SK-N-SH (cell line): ENCODE data around the gene KAT2A. TPM values are rescaled to one million over a fixed set of nuclear protein-coding genes. Genes with fewer than 3 reads are reported as not detected.

Source experiments
- CTCF ChIA-PET: fragments of 300-600, 350-600 bp; formaldehyde crosslinking; extraction: SDS; loops from one replicate; lab custom pipeline; 2021; lab: Yijun Ruan, JAX
- POLR2A ChIA-PET: fragments of 350-600 bp; sonication (Branson Sonifier 250); formaldehyde crosslinking; extraction: SDS; loops from one replicate; lab custom pipeline; 2020; ENCODE audit warnings: antibody characterized with exemption, inconsistent platforms; lab: Yijun Ruan, JAX
- DNase-seq: peaks from one replicate; pipeline ENCODE4 v3.0.0; 2012
- H2AFZ ChIP-seq: fragments of 200-600 bp; sonication (generic); 2 replicates; pipeline ENCODE4 v1.8.1; 2016; ENCODE audit warnings: antibody characterized with exemption, mild to moderate bottlenecking, low read depth
- H3F3A ChIP-seq: fragments of 200-600 bp; sonication (generic); replicated peaks from 2 replicates; pipeline ENCODE3; 2016; ENCODE audit warnings: antibody characterized with exemption, mild to moderate bottlenecking; ENCODE audit not compliant: insufficient read depth
- H3K27ac ChIP-seq, 2 experiments: fragments of 200-500 bp in 1 of 2; fragments of 200-600 bp in 1 of 2; sonication (Bioruptor generic) in 1 of 2; sonication (generic), shearing (Covaris generic) in 1 of 2; 2 replicates each; pipeline versions ENCODE4 v1.5.1 to v1.6.1; 2014 to 2016; ENCODE audit warnings: low read depth in 2 of 2, inconsistent platforms in 1 of 2, low read length in 1 of 2, mild to moderate bottlenecking in 1 of 2, mixed read lengths in 1 of 2
- H3K27me3 ChIP-seq: fragments of 200-600 bp; sonication (generic), shearing (Covaris generic); 2 replicates; pipeline ENCODE4 v1.6.1; 2016; ENCODE audit warnings: mixed run types; ENCODE audit not compliant: insufficient read depth
- H3K36me3 ChIP-seq, 2 experiments: fragments of 200-500 bp in 1 of 2; fragments of 200-600 bp in 1 of 2; sonication (Bioruptor generic) in 1 of 2; sonication (generic) in 1 of 2; replicated peaks in 1 of 2; 2 replicates each; pipeline versions ENCODE3 to v1.5.1; 2014 to 2016; ENCODE audit warnings: low read length in 1 of 2, mild to moderate bottlenecking in 1 of 2; ENCODE audit not compliant: insufficient read depth in 2 of 2, control insufficient read depth in 1 of 2
- H3K4me1 ChIP-seq, 2 experiments: fragments of 200-500 bp in 1 of 2; fragments of 200-600 bp in 1 of 2; sonication (Bioruptor generic) in 1 of 2; sonication (generic), shearing (Covaris generic) in 1 of 2; 2 replicates each; pipeline versions ENCODE4 v1.5.1 to v1.6.1; 2014 to 2016; ENCODE audit warnings: low read depth in 1 of 2, low read length in 1 of 2, mixed run types in 1 of 2; ENCODE audit not compliant: insufficient read depth in 2 of 2, control insufficient read depth in 1 of 2
- H3K4me2 ChIP-seq: fragments of 200-600 bp; sonication (generic), shearing (Covaris generic); 2 replicates; pipeline ENCODE4 v1.6.1; 2017; ENCODE audit warnings: mixed run types
- H3K4me3 ChIP-seq, 2 experiments: fragments of 200-500 bp in 1 of 2; fragments of 200-600 bp in 1 of 2; sonication (Bioruptor generic) in 1 of 2; sonication (generic), shearing (Covaris generic) in 1 of 2; 2 replicates each; pipeline versions ENCODE4 v1.5.1 to v1.8.1; 2014 to 2016; ENCODE audit warnings: low read depth in 2 of 2, inconsistent platforms in 1 of 2, low read length in 1 of 2, mild to moderate bottlenecking in 1 of 2, mixed read lengths in 1 of 2, moderate library complexity in 1 of 2
- H3K79me2 ChIP-seq: fragments of 200-600 bp; sonication (generic); 2 replicates; pipeline ENCODE4 v1.8.1; 2017; ENCODE audit warnings: mild to moderate bottlenecking; ENCODE audit not compliant: insufficient read depth
- H3K9ac ChIP-seq: fragments of 200-600 bp; sonication (generic); 2 replicates; pipeline ENCODE4 v1.6.1; 2017; ENCODE audit warnings: mixed run types
- H3K9me2 ChIP-seq: fragments of 200-600 bp; sonication (generic); 2 replicates; pipeline ENCODE4 v1.6.1; 2017; ENCODE audit warnings: mixed run types
- H3K9me3 ChIP-seq: fragments of 200-600 bp; sonication (generic); 2 replicates; pipeline ENCODE4 v1.6.1; 2017; ENCODE audit warnings: mixed run types, mild to moderate bottlenecking, moderate library complexity
- H4K20me1 ChIP-seq: fragments of 200-600 bp; sonication (generic); 2 replicates; pipeline ENCODE4 v1.6.1; 2017; ENCODE audit warnings: mild to moderate bottlenecking, mixed run types; ENCODE audit not compliant: insufficient read depth
- CHD2 ChIP-seq: fragments of 150-350 bp; IDR thresholded peaks from 2 replicates; pipeline ENCODE4 v1.6.1; 2018; ENCODE audit warnings: low read length; ENCODE audit not compliant: partially characterized antibody
- CTCF ChIP-seq: fragments of 200-600 bp; sonication (generic); IDR thresholded peaks from 2 replicates; pipeline ENCODE4 v1.6.1; 2017; ENCODE audit warnings: antibody characterized with exemption, mild to moderate bottlenecking, moderate library complexity
- ELF1 ChIP-seq: IDR thresholded peaks from 2 replicates; pipeline ENCODE4 v1.4.0; 2012
- EZH2phosphoT487 ChIP-seq: fragments of 200-600 bp; sonication (generic); IDR thresholded peaks from 2 replicates; pipeline ENCODE4 v1.6.1; 2017; ENCODE audit warnings: low read depth, mixed run types, mild to moderate bottlenecking, antibody characterized with exemption, moderate library complexity, borderline replicate concordance
- FOSL2 ChIP-seq: IDR thresholded peaks from 2 replicates; pipeline ENCODE4 v1.4.0; 2012; ENCODE audit warnings: low read depth, mild to moderate bottlenecking, moderate library complexity, borderline replicate concordance
- FOXJ3 ChIP-seq: sonication (generic); formaldehyde crosslinking; IDR thresholded peaks from 2 replicates; pipeline ENCODE4 v1.5.1; 2020; ENCODE audit warnings: mild to moderate bottlenecking, missing genetic modification reagents
- GATA2 ChIP-seq: sonication (generic); formaldehyde crosslinking; IDR thresholded peaks from 2 replicates; pipeline ENCODE4 v1.5.0; 2020; ENCODE audit warnings: mild to moderate bottlenecking, missing genetic modification reagents
- MXI1 ChIP-seq: IDR thresholded peaks from 2 replicates; pipeline ENCODE4 v1.6.1; 2012; ENCODE audit warnings: mild to moderate bottlenecking, low read depth, low read length, improper control_type of control experiment
- NFIC ChIP-seq: IDR thresholded peaks from 2 replicates; pipeline ENCODE4 v1.4.0; 2012; ENCODE audit warnings: borderline replicate concordance
- NRF1 ChIP-seq: IDR thresholded peaks from 2 replicates; pipeline ENCODE4 v1.6.1; 2012; ENCODE audit warnings: low read depth, mild to moderate bottlenecking, low read length
- POLR2AphosphoS5 ChIP-seq: IDR thresholded peaks from 2 replicates; pipeline ENCODE4 v1.6.1; 2012; ENCODE audit warnings: low read depth, low read length
- RAD21 ChIP-seq: IDR thresholded peaks from 2 replicates; pipeline ENCODE4 v1.6.1; 2012; ENCODE audit warnings: mild to moderate bottlenecking, low read length
- RFX5 ChIP-seq: IDR thresholded peaks from 2 replicates; pipeline ENCODE4 v1.6.1; 2012; ENCODE audit warnings: mild to moderate bottlenecking, improper control_type of control experiment, low read length
- SMC3 ChIP-seq: IDR thresholded peaks from 2 replicates; pipeline ENCODE4 v1.6.1; 2012; ENCODE audit warnings: low read depth, low read length, improper control_type of control experiment
- TAF1 ChIP-seq: IDR thresholded peaks from 2 replicates; pipeline ENCODE4 v1.6.1; 2012; ENCODE audit warnings: low read depth, mild to moderate bottlenecking, low read length, moderate library complexity, borderline replicate concordance
- TCF12 ChIP-seq: IDR thresholded peaks from 2 replicates; pipeline ENCODE4 v1.4.0; 2012
- TEAD4 ChIP-seq: IDR thresholded peaks from 2 replicates; pipeline ENCODE4 v1.4.0; 2012; ENCODE audit warnings: mild to moderate bottlenecking, borderline replicate concordance; ENCODE audit not compliant: insufficient read depth
- YY1 ChIP-seq: IDR thresholded peaks from 2 replicates; pipeline ENCODE4 v1.4.0; 2012; ENCODE audit warnings: low read depth, mild to moderate bottlenecking
- ZBTB33 ChIP-seq: IDR thresholded peaks from 2 replicates; pipeline ENCODE4 v1.4.0; 2012; ENCODE audit warnings: low read depth, borderline replicate concordance
- WGBS: methylation state at CpG from one replicate; pipeline ENCODE4 v1.1.6; 2017; ENCODE audit warnings: low lambda C conversion rate; 5-methylcytosine and 5-hydroxymethylcytosine counted together
- polyA plus RNA-seq, 3 experiments: library from polyadenylated mRNA; depleted of rRNA; stranded (reverse); fragments of >200 nt; gene quantifications; 2 replicates each; pipeline ENCODE4 v1.2.3, GENCODE V29; 2012
- TF ChIP-seq, protein P1 (sequence below): IDR thresholded peaks from 2 replicates; pipeline ENCODE4 v1.6.1; 2012; ENCODE audit warnings: mild to moderate bottlenecking, low read depth, low read length, moderate library complexity
- TF ChIP-seq, protein P2 (sequence below): IDR thresholded peaks from 2 replicates; pipeline ENCODE4 v1.4.0; 2012; ENCODE audit warnings: low read depth
- TF ChIP-seq, protein P3 (sequence below): fragments of 150-350 bp; IDR thresholded peaks from 2 replicates; pipeline ENCODE4 v1.6.1; 2016; ENCODE audit warnings: mild to moderate bottlenecking, low read depth, low read length

KAT2A gene
- polyA plus RNA-seq, 1 of the 3 experiments (the other 2 are of a cell fraction), result 45.1 TPM

DNA sequence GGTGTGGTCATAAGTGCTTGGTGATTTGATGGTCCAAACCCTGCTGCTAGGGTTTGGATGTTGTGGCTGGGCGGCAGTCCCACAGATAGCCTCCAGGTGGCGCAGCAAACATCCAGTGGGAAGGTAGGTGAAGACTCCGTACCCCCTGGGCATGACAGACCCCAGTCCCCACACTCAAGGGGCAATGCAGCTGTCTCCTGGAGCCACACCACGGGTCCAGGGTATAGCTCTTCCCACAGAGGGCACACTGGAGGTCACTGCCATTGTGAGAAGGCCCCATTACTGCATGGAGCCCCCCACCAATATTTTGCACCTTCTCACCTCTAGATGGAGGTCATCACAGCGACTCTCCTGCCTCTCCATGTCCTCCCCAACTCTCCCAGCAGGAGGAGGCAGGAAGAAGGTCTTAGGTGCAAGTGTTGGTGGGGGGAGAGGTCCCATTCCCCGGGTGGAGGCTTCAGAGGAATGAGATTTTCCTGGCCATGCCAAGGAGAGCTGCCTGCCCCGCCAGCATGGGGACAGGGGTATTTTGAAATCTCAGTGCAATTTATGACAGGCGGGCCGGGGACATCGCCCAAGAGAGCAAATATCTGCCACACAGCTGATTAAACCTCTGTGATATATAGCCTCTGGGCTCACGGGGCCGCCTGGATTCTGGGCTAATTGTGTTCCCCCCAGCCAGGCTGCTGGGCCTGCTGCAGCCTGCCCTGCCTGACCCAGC lies 53.6 kb downstream of the KAT2A start:
- Histone ChIP-seq H3K27me3 (no peaks in the 10 kb centered on the region), H2AFZ (no peak overlapping the region), H3K4me2 (no peak overlapping the region), H3K9me3 (no peaks in the 10 kb centered on the region), H3K36me3 (no peaks in the 10 kb centered on the region), H3K4me3 (peak overlapping the region in 1 of 2 experiments; percentile 4; a peak in 1 of 4 replicates), H3K9ac (no peak overlapping the region), H3K9me2 (no peaks in the 10 kb centered on the region), H3F3A (no peaks in the 10 kb centered on the region), H4K20me1 (no peaks in the 10 kb centered on the region), H3K79me2 (no peaks in the 10 kb centered on the region), H3K27ac (no peak overlapping the region), H3K4me1 (peaks cover 0 to 12% of the 10 kb centered on the region in 2 experiments; a peak in 1 of 4 replicates)
- ChIA-PET POLR2A (interaction anchor here (0.6 to 1.1 kb wide), 2 partner anchors 13 to 51 kb away, joined by 3 read pairs; no protein-coding TSS in a partner anchor), CTCF (interaction anchor here (0.6 to 5.3 kb wide), 33 partner anchors 8 to 341 kb away, joined by 3 to 187 read pairs (median 5); partner anchors contain the start of genes DHX58, DNAJC7, KAT2A and KCNH4)
- peak; percentile 85 for DNase-seq
- 39% methylated on average over 7 of the region's 12 CpGs for WGBS
- TF ChIP-seq ZBTB33, result no peak
- no peak for TF ChIP-seq NRF1
- TF ChIP-seq, protein P1, sequence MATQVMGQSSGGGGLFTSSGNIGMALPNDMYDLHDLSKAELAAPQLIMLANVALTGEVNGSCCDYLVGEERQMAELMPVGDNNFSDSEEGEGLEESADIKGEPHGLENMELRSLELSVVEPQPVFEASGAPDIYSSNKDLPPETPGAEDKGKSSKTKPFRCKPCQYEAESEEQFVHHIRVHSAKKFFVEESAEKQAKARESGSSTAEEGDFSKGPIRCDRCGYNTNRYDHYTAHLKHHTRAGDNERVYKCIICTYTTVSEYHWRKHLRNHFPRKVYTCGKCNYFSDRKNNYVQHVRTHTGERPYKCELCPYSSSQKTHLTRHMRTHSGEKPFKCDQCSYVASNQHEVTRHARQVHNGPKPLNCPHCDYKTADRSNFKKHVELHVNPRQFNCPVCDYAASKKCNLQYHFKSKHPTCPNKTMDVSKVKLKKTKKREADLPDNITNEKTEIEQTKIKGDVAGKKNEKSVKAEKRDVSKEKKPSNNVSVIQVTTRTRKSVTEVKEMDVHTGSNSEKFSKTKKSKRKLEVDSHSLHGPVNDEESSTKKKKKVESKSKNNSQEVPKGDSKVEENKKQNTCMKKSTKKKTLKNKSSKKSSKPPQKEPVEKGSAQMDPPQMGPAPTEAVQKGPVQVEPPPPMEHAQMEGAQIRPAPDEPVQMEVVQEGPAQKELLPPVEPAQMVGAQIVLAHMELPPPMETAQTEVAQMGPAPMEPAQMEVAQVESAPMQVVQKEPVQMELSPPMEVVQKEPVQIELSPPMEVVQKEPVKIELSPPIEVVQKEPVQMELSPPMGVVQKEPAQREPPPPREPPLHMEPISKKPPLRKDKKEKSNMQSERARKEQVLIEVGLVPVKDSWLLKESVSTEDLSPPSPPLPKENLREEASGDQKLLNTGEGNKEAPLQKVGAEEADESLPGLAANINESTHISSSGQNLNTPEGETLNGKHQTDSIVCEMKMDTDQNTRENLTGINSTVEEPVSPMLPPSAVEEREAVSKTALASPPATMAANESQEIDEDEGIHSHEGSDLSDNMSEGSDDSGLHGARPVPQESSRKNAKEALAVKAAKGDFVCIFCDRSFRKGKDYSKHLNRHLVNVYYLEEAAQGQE, result no peak
- no peak for TF ChIP-seq ELF1
- no peak for TF ChIP-seq TEAD4
- no peak for TF ChIP-seq YY1
- TF ChIP-seq TAF1, result no peak
- TF ChIP-seq, protein P2, sequence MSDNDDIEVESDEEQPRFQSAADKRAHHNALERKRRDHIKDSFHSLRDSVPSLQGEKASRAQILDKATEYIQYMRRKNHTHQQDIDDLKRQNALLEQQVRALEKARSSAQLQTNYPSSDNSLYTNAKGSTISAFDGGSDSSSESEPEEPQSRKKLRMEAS, result no peak
- TF ChIP-seq POLR2AphosphoS5, result no peak
- TF ChIP-seq FOXJ3 (CRISPR knock-in tag), result no peak
- TF ChIP-seq MXI1, result no peak
- no peak for TF ChIP-seq RFX5
- peak; percentile 82 for TF ChIP-seq SMC3
- TF ChIP-seq FOSL2, result no peak
- TF ChIP-seq CTCF, result peak; percentile 88
- TF ChIP-seq NFIC, result no peak
- no peak for TF ChIP-seq CHD2
- no peak for TF ChIP-seq TCF12
- peak; percentile 63 for TF ChIP-seq RAD21
- TF ChIP-seq GATA2, result no peak
- TF ChIP-seq EZH2phosphoT487, result no peak
- TF ChIP-seq, protein P3, sequence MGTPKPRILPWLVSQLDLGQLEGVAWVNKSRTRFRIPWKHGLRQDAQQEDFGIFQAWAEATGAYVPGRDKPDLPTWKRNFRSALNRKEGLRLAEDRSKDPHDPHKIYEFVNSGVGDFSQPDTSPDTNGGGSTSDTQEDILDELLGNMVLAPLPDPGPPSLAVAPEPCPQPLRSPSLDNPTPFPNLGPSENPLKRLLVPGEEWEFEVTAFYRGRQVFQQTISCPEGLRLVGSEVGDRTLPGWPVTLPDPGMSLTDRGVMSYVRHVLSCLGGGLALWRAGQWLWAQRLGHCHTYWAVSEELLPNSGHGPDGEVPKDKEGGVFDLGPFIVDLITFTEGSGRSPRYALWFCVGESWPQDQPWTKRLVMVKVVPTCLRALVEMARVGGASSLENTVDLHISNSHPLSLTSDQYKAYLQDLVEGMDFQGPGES, result no peak
